Measurements from ENCODE around the gene SHISA4. TPM values are rescaled to one million over a fixed set of nuclear protein-coding genes. Genes with fewer than 3 reads are reported as not detected.
"Not testable (repeated sequence)": the region's sequence is repeated elsewhere in the genome, so short reads cannot be mapped to it uniquely, and the experiment has no call there.

SHISA4 gene
- total RNA-seq, 4 donors from 2014 or later, result 11.0 to 23.3 (median 13.0) TPM

- no peak for TF ChIP-seq CTCF (IDR thresholded peaks at IDR 0.05)
- no peak for ATAC-seq (ENCODE audit: low FRiP score)
- DNase-seq (ENCODE audit: low spot score), result no peak
These were observed 9.7 kb downstream of the SHISA4 start for GRCh38 chr1:201898240-201898894.

- no peak for ATAC-seq (ENCODE audit: low FRiP score)
- TF ChIP-seq CTCF (IDR thresholded peaks at IDR 0.05), result no peak
- no peak for DNase-seq (ENCODE audit: low spot score)
These were observed 10.3 kb downstream of the SHISA4 start for GRCh38 chr1:201898992-201899391.

- no peak for DNase-seq (ENCODE audit: low spot score)
- no peak for ATAC-seq (ENCODE audit: low FRiP score)
- no peak for TF ChIP-seq CTCF (IDR thresholded peaks at IDR 0.05)
These were observed 11.2 kb downstream of the SHISA4 start for GRCh38 chr1:201899683-201900429.

GRCh38 chr1:201900476-201900875 is 11.8 kb downstream of the SHISA4 start:
- ATAC-seq (ENCODE audit: low FRiP score), result no peak
- no peak for DNase-seq (ENCODE audit: low spot score)
- TF ChIP-seq CTCF (IDR thresholded peaks at IDR 0.05), result no peak

GRCh38 chr1:201901036-201901435 is 12.3 kb downstream of the SHISA4 start:
- ATAC-seq (ENCODE audit: low FRiP score); DNase-seq (ENCODE audit: low spot score): not testable (repeated sequence)

- no peak for DNase-seq (ENCODE audit: low spot score)
- ATAC-seq (ENCODE audit: low FRiP score), result no peak
- TF ChIP-seq CTCF (IDR thresholded peaks at IDR 0.05), result no peak
These were observed 13.5 kb downstream of the SHISA4 start for GRCh38 chr1:201902198-201902597.

GRCh38 chr1:201903135-201903534 is 14.4 kb downstream of the SHISA4 start:
- no peak for DNase-seq (ENCODE audit: low spot score)

More at GRCh38 chr1:201903135-201903534, 14.4 kb downstream of the SHISA4 start:
- TF ChIP-seq CTCF (IDR thresholded peaks at IDR 0.05), result no peak
- ATAC-seq (ENCODE audit: low FRiP score), result no peak

Data from omental fat pad (tissue), 4 donors.